HuH-7 (cell line): Measurements from ENCODE around the gene RYR3.

Source experiments
- DNase-seq: peaks from one replicate; pipeline ENCODE4 v3.0.0; 2011; ENCODE audit warnings: low spot score

RYR3 gene

DNA sequence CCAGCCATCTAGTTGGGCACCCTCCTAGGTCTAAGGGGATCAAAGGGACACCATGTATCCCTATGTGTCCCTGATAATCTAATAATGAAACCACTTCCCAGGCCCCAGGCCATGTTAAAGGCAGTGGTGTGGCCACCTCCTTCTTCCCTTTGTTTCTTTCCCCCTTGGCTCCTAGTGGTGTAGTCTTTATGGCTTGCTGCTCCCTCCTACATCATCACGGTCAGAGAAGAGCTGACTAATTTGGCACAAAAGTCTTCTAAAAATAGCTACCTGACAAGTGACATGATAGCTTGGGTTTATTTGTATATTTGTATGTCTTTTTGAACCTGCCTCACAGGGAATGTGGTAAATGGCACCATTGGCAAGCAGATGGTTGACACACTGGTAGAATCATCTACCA is 526.5 kb downstream of the RYR3 start:
- DNase-seq, result no peak

DNA sequence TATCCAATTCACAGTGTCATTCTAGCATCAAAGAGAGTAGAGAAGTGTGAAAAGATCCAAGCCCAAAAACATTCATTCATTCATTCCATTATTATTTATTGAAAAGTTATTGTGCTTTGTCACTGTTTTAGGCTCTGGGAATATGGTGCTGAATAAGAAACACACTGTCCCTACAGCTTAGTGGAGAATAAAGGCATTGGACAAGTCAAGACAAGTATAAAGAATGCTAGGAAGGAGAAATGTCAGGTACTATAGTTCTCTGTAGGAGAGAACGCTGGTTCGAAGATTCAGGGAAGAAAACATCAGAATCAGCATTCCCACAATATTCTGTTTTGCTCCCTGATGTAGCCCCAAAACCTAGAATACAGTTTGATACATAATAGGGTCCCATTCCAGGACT is 528.8 kb downstream of the RYR3 start:
- no peak for DNase-seq

DNA sequence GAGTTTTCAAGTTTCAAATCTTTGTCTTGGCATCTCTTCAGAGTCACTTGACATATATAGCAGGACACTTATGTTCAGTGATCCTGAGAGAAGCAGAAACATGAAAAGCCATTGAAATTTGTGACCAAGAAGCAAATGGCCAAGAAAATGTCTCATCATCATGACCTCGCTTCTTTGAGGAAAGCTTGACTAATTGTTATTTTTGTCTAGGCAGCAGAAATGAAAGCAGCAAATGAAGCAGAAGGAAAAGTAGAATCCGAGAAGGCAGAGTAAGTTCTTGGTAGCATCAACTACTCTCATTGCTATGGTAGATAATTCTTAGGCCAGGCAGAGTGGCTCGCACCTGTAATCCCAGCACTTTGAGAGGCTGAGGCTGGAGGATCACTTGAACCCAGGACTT is 529.8 kb downstream of the RYR3 start:
- no peak for DNase-seq

DNA sequence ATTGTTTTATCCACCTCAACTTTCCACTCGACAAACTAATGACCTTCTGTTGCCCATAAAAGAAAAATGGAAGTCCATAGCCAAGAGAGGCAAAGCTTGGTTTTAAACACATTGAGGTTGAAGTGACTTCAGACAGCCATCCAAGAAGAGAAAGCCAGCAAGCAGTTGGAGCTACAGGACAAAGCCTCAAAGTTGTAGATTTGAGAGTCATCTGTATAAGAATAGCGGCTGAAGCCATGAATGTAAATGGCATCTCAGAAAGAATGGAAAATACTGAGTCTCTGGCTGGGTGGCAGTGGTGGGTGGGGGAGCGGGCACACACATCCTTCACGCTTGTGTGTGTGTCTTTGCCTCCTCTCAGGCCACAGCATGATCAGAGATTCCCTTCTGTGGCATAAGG is 533.4 kb downstream of the RYR3 start:
- no peak for DNase-seq

DNA sequence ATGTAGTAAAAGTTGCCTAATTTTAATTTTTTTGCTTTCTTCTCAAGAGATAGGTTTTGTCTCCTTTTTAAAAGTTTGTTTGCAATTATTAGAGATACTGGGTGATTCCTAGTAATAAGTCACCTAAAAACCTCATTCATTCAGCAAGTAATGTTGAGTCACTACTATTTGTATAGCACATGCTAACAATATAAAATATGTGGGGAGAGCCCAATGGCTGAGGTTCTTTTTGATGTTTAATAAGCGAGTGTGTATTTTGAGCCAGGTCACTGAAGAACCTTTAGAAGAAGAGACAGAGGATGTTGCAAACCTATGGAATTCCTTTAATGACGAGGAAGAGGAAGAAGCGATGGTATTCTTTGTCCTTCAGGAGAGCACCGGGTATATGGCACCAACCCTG is 533.8 kb downstream of the RYR3 start:
- no peak for DNase-seq

DNA sequence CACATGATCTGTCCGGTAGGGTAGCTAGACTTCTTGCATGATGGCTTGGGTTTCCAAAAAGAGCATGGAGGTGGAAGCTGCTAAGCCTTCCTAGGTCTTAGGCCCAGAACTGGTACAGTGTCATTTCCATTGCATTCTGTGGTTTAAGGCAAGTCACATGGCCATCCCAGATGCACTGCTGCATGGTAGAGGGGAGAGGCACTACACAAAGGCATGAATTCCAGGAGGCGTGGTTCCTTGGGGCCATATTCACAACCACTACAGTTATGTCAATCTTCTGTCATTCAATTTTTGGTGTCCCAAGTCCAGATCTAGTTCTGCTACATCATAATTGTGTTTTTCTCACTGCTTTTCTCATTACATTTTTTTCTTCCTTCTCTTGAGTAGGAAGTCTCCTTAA is 535.4 kb downstream of the RYR3 start:
- DNase-seq, result no peak

DNA sequence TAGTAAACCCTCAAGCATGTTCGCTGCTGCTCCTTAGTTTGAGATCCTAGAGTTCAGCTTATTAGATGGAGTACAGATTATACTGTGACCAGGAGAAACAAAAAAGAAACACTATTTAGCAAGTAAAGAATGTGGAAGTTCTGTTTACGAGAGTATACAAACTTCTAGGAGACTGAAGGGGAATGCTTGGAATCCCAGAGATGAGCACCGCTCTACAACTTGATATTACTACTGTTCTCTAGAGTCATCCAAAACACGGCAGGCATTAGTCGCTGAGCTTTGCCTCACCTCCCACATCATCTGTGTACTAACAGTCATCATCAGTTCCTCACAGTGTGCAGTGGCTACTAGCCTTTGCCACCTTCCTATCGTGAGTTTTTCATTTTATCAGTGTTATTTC is 536.1 kb downstream of the RYR3 start:
- DNase-seq, result no peak

DNA sequence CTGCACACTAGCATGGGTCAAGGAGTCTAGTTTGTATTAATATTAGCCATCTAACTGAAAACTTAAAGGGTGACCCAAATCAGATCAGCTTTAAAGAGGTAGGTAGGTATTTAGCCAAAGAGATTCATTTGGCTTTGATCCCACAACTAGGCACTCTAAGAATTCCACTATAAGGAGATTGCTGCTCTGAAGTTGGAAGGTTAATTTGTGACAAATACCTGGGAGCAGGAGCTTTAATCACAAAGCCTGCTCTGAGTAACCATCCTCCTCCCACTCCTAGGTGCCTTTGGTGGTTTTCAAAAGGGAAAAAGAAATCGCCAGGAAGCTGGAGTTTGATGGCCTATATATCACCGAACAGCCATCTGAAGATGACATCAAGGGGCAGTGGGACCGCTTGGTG is 537.2 kb downstream of the RYR3 start:
- DNase-seq, result no peak

DNA sequence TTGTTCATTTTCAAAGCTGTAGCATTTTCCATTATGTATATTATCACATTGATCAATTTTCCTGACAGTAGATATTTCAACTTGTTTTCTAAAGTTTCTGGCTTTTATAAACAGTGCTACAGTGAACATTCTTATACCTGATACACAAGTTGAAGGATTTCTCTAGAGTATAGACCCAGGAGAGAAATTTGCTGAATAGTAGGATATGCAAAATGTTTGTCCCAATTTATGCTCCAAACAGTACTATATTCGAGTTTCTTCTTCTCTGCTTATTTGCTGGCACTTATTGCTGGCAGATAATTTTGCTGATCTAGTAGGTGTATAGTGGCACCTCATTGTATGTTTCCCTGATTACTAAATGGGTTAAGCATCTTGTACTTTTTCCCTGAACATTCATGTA is 540.3 kb downstream of the RYR3 start:
- no peak for DNase-seq

DNA sequence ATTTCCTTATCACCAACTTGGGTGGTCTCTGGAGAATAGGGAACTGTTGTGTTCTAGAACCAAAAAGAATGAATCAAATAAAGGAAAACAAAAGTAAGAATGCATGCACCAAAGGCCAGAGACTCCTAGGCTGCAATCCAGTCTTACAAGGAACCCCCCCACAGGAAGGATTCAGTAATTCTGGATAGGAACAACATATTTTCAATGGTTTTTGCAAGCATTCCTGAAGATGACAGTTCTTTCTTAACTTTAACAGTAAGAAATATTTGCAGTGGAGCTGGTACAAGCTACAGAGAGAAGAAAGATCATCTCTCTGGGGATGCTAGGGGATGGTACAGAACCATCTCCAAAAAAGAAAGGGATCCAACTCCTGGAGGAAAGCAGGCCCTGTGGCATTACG is 541.3 kb downstream of the RYR3 start:
- DNase-seq, result no peak

DNA sequence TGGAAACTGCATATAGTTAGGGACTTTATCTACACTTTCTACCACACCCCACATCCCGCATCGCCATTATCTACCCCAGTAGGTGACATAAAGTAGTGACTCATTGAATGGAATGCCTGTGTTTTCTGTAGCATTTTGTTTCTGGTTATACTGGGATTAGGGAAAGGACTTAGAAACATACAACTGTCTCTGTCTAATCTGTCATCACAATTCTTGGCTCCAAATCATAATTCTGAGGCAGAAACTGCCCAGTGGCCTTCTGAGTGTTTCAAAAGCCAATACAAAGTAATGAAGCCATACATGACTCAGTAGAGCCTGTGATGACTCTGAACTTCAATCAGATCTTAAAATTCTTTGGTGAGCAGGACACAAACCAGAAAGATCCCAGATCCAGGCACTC is 541.8 kb downstream of the RYR3 start:
- DNase-seq, result no peak

DNA sequence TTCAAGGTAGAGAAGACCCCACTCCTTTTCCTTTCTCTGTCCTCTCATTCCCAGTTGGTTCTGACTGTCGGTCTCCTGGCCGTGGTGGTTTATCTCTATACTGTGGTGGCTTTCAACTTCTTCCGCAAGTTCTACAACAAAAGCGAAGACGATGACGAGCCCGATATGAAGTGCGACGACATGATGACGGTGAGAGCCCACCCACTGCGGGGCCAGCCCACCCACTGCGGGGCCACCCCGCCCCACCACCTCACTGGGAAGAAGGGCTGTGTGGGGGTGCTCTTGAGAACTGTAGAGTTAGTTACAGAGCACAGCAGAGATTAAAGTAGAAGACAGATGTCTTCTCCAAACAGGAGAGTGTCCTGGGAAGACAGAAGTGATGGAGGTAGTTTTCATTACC is 547.0 kb downstream of the RYR3 start:
- no peak for DNase-seq

DNA sequence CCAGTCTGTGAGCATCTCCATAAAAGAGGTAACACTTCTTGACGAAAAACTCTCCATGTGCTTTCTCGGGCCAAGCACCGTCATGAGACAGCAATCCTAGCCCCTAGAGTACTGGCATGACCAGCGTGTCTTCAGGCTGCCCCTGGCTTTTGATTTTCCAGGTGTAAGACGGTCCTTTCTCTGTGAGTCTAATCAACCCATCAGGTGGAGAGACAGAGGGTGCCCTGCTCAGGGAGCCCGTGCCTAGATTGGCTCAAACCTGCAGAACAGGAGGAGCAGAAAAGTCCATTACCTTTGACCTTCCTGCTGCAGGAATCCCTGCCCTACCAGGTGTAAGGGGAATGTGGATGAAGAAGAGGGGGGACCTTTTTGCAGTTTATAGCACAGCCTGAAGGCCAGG is 548.1 kb downstream of the RYR3 start:
- no peak for DNase-seq

DNA sequence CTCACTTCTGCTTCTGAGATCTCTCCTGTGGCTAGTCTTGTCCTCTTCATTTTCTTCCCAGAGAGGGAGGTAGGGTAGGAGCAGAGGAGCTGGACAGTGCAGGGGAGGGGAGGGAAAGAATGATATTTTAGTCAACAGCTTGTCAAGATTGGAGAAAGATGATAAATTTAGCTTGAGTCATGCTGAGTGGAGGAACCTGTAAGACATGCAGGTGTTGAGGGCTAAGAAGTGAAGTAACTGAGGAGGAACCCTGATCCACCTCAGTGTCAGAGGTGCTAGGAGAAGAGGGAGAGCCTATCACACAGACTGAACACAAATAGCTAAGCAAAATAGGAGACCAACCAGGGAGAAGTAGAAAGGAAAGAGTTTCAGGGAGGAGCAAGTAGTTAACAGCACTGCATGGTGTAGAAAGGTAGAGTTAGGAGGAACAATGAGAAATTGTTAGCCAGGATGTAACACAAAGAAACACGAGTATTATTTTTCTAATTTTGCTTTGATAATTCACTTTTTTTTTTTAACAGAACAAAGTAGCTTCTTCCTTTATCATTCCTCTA is 549.3 kb downstream of the RYR3 start:
- DNase-seq, result no peak

DNA sequence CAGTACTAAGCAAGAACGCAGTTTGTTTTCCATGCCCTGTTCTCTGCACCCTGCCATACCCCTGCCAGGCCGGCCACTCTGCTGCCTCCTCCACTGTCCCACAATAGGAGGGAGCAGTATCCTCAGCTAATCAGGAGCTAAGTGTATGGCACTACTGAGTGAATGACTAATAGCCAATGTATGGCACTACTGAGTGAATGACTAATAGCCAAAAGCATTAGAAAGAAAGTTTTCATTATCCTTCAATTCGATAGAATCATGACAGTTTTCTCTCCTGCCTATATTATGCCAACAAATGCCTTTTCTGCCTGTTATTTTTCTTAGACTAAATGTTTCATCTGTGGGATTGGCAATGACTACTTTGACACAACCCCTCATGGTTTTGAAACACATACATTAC is 550.0 kb downstream of the RYR3 start:
- DNase-seq, result no peak

DNA sequence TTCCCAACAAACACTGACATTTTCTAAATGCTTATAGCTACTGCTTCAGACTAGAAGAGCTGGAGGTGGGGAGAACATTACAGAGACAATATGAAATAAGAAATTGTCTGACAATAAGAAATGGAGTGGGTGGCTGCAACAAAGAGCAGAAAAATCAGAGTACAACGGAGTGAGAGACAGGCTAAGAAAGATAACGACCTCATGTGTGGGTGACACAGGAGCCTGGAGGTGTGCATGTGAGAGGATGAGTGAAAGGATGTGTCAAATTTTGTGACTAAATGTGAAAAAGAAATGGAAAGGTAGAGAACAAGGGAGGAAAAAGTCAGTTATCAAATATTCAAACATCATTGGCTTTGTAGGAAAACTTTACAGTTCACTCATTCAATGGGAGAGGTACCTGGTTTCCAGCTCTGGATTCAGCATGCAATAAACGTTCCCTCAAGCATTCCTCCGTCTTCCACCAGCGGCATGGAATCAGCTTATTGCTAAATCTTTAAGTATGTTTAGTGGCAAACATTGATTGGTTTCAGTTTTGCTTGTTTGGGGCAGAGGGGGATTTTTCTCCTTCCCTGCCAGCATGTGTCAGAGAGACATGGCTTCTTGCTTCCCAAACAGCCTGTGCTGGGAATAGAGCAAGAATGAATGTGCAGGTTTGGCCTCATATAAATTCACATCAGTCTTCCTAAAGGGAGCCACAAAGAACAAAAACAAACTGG is 553.8 kb downstream of the RYR3 start:
- no peak for DNase-seq

DNA sequence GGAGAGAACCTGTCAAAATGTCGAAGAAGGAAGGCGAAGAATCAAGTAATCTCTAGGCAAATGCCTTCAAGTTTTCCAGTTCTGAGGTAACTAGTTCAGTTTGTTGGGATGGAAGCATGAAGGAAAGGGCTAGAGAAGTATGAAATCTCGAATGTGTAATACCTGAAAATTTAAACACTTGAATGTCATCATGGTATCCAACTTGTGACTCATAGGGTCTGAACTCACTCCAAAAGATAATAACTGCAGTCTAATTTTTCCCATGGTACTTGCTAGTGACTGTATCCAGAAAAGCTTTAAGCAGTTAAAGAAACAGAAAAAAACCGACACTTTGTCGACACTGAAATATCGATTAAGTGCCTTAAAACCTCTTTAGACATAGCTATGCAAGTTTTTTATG is 554.6 kb downstream of the RYR3 start:
- no peak for DNase-seq

DNA sequence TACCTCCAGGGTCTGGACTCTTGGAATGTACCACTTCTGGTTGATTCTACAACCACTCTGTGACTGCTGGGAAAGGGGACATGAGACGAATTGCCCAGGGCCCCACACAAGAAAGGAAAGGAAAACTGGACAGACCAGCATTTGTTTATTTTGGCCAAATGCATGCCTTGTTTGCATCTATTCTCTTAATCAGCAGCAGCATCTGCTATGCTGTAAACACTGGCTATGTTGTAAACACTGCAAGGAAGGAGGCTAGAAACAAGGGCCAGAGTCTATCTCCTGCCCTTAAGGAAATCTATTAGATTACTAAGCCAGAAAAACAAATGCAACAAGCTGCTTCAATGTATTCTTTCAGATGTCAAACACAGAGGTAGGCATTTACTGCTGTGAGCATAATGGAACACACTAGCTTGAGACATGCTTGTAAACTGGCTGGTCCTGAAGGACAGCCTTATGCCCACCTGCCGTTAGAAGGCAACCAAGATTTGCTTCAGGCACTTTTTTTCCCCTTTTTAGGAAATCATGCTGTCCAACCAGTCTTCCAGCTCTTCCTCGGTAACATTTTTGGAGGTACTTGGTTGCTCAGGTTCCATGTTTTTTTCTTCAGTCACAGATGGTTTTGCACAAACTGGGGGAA is 555.5 kb downstream of the RYR3 start:
- DNase-seq, result no peak

DNA sequence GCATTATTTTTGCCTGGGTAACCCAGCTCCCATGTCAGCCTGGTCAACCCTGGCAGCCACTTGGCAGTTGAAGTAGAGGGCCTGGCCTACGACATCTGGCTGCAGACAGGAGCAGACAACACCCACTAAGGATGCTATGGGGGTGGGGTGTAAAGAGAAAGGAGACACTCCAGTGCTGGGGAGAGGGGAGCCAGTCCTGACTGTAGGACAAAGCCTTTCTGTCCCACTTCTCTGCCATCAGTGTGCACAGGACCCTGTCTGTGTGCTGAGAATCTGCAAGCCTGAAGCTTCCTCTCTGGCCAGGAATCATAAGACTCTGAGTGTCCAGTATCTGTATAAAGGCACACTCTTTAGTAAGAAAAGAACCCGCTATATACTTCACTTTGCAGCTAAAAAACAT is 561.2 kb downstream of the RYR3 start:
- no peak for DNase-seq

DNA sequence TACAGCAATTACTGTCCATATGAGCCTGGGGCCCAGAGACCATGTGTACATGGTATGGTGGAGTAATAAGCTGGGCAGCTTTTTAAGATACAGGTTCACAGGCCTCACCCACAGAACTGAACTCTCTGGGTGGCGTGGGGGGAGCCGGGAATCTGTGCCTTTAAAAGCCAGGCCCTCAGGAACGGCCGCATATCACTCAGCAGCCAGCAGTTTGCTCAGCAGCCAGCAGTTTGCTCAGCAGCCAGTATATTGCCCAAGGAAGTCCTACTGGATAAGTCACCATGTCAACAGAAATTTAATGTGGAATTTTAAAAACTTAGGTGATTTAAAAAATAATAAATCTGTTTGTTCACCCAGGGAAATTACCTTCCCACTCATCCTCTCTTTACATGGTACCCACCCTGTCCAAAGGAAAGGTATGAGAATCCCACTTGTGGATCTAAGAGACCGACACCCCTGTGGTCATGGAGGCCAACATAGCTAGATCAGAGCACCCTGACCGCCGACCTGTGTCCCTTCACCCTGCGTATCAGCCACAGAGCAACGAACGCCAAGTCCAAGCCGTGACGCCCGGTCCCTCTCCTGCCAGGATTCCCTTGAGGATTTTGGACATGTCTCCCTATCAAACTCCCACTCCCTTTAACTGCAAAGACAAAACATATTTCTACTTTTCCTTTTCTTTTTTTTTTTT is 561.8 kb downstream of the RYR3 start:
- DNase-seq, result no peak

DNA sequence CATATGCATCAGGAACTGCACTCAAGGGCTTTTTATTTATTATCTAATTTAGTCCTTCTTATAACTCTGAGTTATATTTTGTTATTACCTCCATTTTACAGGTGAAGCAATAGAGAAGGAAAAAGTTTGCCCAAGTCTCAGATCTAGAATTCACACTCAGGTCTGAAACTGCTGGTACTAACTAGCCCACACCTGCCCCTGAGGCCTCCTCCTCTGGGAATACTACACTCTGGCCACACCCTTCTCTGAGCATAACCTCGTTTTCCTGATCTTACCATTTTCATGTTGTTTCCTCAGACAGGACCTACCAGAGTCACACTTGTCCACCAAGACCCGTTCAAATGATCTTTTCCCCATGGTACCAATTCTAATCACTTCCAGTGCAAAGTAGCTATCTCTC is 563.4 kb downstream of the RYR3 start:
- DNase-seq, result no peak

DNA sequence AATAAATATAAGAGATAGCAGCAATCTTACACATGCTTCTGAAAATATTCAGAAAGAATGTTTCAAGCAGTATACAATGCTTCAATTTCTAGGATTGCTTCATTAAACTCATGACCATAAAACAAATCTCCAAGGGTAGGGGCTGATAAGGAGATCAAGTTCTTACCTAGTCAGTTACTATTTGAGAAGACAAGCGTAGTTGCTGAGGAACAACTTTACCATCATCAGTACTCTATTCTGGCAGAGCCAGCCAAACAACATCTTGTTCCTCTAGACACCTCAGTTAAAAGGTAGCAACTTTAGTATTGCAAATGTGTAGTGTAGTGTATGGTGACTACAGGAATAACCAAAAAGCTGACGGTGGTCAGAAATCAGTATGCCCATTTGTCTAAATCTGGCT is 572.2 kb downstream of the RYR3 start:
- DNase-seq, result no peak

DNA sequence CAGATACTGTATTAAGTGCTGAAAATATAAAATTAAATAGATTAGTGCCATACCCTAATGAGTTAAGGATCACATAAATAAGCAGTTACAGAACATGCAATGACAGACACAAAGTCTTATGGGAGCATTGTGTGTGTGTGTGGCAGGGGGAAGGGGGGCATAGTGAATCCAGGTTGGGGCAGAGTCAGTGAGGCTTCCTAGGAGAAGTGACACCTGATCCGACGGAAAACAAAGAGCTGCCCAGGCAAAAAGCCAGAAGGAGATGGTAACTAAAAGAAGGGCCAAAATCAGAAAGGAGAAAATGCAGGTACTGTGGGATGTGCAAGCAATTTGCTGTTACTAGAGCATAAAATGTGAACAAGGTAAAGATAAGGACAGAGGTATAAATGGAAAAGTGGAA is 577.4 kb downstream of the RYR3 start:
- no peak for DNase-seq
